Left ventricle myocardium inferior (tissue), 1 donor: ENCODE results near the gene ESYT2. TPM values are rescaled to one million over a fixed set of nuclear protein-coding genes. Genes with fewer than 3 reads are reported as not detected.

ENCODE experiments used
- DNase-seq: peaks from one replicate; pipeline ENCODE4 v3.0.0-alpha.2; 2020
- H3K27ac ChIP-seq: fragments of 200-600 bp; replicated peaks from 2 replicates; pipeline ENCODE4 v1.8.0; 2021
- H3K27me3 ChIP-seq: fragments of 200-600 bp; 2 replicates; pipeline ENCODE4 v1.8.0; 2021; ENCODE audit warnings: low read depth
- H3K36me3 ChIP-seq: fragments of 200-600 bp; 2 replicates; pipeline ENCODE4 v1.8.0; 2021
- H3K4me1 ChIP-seq: fragments of 200-600 bp; 2 replicates; pipeline ENCODE4 v1.8.0; 2021
- H3K4me3 ChIP-seq: fragments of 200-600 bp; 2 replicates; pipeline ENCODE4 v1.8.0; 2021; ENCODE audit warnings: mild to moderate bottlenecking, moderate library complexity
- H3K9me3 ChIP-seq: fragments of 200-600 bp; replicated peaks from 2 replicates; pipeline ENCODE4 v1.8.0; 2021
- CTCF ChIP-seq: fragments of 200-600 bp; IDR thresholded peaks from 2 replicates; pipeline ENCODE4 v1.8.0; 2021; ENCODE audit warnings: antibody characterized with exemption, mild to moderate bottlenecking, borderline replicate concordance
- intact Hi-C: fragments of 100-400 bp; cut with micrococcal nuclease; formaldehyde crosslinking; loops from one replicate; pipeline ENCODE4 v1.11.0; 2022
- total RNA-seq: library from RNA; stranded (reverse); fragmentation: NEBNext Ultra II Directional; extraction: Animal tissue kit (Norgen Biotek cat#: 25700); gene quantifications from one replicate; pipeline ENCODE4 v1.2.1, GENCODE V29; 2021
- donor health status: DM: no; HTN: yes; CAD: no; lungs with severe emphysema.

The ESYT2 gene
- total RNA-seq, 1 donor from 2014 or later: 41.1 TPM

DNA sequence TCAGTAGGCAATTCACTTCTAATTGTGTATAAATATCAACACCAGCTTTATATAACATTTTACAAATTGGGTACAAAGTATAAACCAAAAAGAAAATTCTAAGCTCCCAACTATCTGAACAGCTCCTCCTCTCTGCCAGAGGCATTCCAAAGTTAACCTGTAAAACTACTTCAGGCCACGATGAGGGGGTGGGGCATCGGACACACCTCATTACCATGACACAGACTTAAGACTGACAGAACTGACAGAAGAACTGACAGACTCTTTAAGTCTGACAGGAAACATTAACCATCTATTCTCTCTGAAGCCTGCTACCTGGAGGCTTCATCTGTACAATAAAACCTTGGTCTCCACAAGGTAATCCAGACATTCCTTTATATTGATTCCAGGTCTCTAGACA, 12.3 kb downstream of the ESYT2 start:
- DNase-seq: no peak
- H3K36me3 ChIP-seq: no peaks in the 10 kb centered on the region
- intact Hi-C loops: loop anchor here (5.0 kb wide), 1 partner anchor 35 kb away; no protein-coding TSS in a partner anchor
- H3K4me1 ChIP-seq: peaks cover 94% of the 10 kb centered on the region
- no peaks in the 10 kb centered on the region for H3K27me3 ChIP-seq
- no peak for TF ChIP-seq CTCF
- H3K4me3 ChIP-seq: peak overlapping the region; percentile 51
- no peaks in the 10 kb centered on the region for H3K9me3 ChIP-seq
- peak overlapping the region; percentile 96 for H3K27ac ChIP-seq

GRCh38 chr7:158816271-158816670, 13.0 kb downstream of the ESYT2 start:
- peak overlapping the region; percentile 96 for H3K27ac ChIP-seq
- no peak for TF ChIP-seq CTCF
- H3K4me3 ChIP-seq: peak overlapping the region; percentile 51
- H3K4me1 ChIP-seq: peaks cover 94% of the 10 kb centered on the region
- intact Hi-C loops: loop anchor here (5.0 kb wide), 1 partner anchor 34 kb away; no protein-coding TSS in a partner anchor
- H3K36me3 ChIP-seq: no peaks in the 10 kb centered on the region
- no peaks in the 10 kb centered on the region for H3K27me3 ChIP-seq
- no peaks in the 10 kb centered on the region for H3K9me3 ChIP-seq
- DNase-seq: no peak

GRCh38 chr7:158815800-158816128, 13.5 kb downstream of the ESYT2 start:
- Histone ChIP-seq H3K27me3 (no peaks in the 10 kb centered on the region), H3K4me1 (peaks cover 94% of the 10 kb centered on the region), H3K9me3 (no peaks in the 10 kb centered on the region), H3K36me3 (no peaks in the 10 kb centered on the region), H3K4me3 (peak overlapping the region; percentile 19), H3K27ac (peak overlapping the region; percentile 96)
- intact Hi-C loops: loop anchor here (5.0 kb wide), 1 partner anchor 33 kb away; no protein-coding TSS in a partner anchor
- no peak for DNase-seq
- TF ChIP-seq CTCF: no peak

DNA sequence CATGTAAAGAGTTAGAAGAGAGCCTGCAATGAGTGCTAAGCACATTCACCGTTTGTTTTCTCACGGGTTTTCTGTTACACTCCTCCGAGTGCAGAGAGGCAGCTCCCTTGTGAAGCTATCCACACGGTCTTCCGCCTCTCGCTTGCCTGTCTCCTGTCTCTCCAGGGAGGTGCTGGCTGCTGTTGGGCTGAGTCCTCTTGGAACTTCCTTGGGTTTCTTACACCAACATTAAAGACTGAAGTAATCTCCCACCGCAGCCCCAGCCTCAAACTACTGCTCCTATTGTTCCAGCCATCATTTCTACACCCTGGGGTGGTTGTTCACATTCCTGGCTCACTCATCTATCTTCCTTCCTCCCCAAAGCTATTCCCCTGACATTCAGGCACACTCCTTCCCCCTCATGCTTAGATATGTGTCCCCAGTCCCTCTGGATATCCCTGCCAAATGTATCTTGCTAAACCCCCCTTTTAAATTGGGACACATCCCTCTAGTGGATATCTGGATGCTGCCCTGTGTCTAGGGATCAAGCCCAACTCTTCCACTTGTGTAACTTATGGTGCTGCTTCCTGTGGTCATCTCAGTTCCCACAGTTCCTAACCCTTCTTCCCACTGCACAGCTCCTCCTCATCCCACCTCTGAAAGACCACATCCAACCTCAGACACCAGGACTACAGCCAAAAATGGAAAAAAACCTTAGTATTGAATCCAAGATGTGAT, 14.1 kb downstream of the ESYT2 start:
- no peak for DNase-seq
- Histone ChIP-seq H3K27ac (peak overlapping the region; percentile 96), H3K36me3 (no peaks in the 10 kb centered on the region), H3K4me3 (peak overlapping the region; percentile 19), H3K4me1 (peaks cover 94% of the 10 kb centered on the region), H3K9me3 (no peaks in the 10 kb centered on the region), H3K27me3 (no peaks in the 10 kb centered on the region)
- intact Hi-C loops: loop anchor here (5.0 kb wide), 1 partner anchor 33 kb away; no protein-coding TSS in a partner anchor
- no peak for TF ChIP-seq CTCF

DNA sequence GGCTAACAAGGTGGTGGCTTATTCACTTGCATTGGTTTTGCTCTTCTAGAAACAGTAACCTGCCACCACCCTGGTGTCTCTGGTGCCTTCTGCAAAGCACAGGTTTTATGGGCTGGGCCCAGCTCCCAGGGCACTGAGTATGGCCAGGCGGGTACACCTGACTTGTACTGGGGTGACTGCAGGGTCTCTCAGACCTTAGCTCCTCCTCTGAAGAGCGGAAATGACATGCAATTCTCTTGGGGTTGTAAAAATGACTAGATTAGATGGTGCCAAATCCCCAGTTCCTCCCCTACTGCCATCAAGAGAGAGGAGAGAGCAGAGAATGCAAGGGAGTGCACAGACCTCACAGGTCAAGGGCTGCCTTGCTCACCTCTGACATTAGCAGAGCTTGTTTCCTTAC, 14.7 kb downstream of the ESYT2 start:
- intact Hi-C loops: loop anchor here (5.0 kb wide), 1 partner anchor 32 kb away; no protein-coding TSS in a partner anchor
- peaks cover 94% of the 10 kb centered on the region for H3K4me1 ChIP-seq
- no peak for TF ChIP-seq CTCF
- no peak for DNase-seq
- no peaks in the 10 kb centered on the region for H3K27me3 ChIP-seq
- peak overlapping the region; percentile 19 for H3K4me3 ChIP-seq
- no peaks in the 10 kb centered on the region for H3K9me3 ChIP-seq
- peak overlapping the region; percentile 96 for H3K27ac ChIP-seq
- H3K36me3 ChIP-seq: no peaks in the 10 kb centered on the region
